HepG2 (cell line): ENCODE measurements around the gene DAAM2. TPM values are rescaled to one million over a fixed set of nuclear protein-coding genes. Genes with fewer than 3 reads are reported as not detected.

ENCODE experiments used
- ATAC-seq: fragments of 200-7000 bp; cut with Tn5 transposase; 3 replicates; pipeline ENCODE4 v1.9.1; 2020; ENCODE audit warnings: mild to moderate bottlenecking, moderate library complexity
- BruUV-seq: library from RNA; stranded (reverse); fragments of 400-500 nt; replicated peaks from 2 replicates; lab custom pipeline; 2021; lab: Mats Ljungman, UMichigan
- CTCF ChIA-PET: fragments of 300-600 bp; formaldehyde crosslinking; extraction: SDS; loops from one replicate; lab custom pipeline; 2021; ENCODE audit warnings: low total read pairs, inconsistent platforms, low intra/inter-chr PET ratio; lab: Yijun Ruan, JAX
- POLR2A ChIA-PET: fragments of 350-600 bp; sonication (Branson Sonifier 250); formaldehyde crosslinking; loops from one replicate; lab custom pipeline; 2020; ENCODE audit warnings: antibody characterized with exemption, inconsistent platforms; lab: Yijun Ruan, JAX
- DNase-seq: peaks from one replicate; pipeline ENCODE4 v3.0.0-alpha.2; 2015; ENCODE audit warnings: low spot score
- FAIRE-seq: peaks from 3 replicates; lab custom pipeline; 2011; peaks lifted over from hg19 to GRCh38; lab: Jason Lieb, UNC
- H2AFZ ChIP-seq: one replicate; pipeline ENCODE4 v1.6.1; 2011; ENCODE audit warnings: low read length, inconsistent platforms
- H3K27ac ChIP-seq: fragments of 300-600 bp; 3 replicates; pipeline ENCODE4 v1.8.0; 2011; ENCODE audit warnings: mixed run types, mild to moderate bottlenecking, mixed read lengths, low read length, inconsistent platforms; ENCODE audit not compliant: insufficient read depth; ENCODE audit errors: extremely low read length
- H3K27me3 ChIP-seq, 2 experiments: fragments of 200-600 bp in 1 of 2; 2 replicates in 1 of 2; 3 replicates in 1 of 2; pipeline versions ENCODE4 v1.6.0 to v1.8.0; 2011; ENCODE audit warnings: low read length in 2 of 2, mild to moderate bottlenecking in 2 of 2, moderate library complexity in 2 of 2, inconsistent platforms in 1 of 2; ENCODE audit not compliant: insufficient read depth in 2 of 2, control insufficient read depth in 1 of 2
- H3K36me3 ChIP-seq, 2 experiments: fragments of 200-600 bp in 1 of 2; replicated peaks in 1 of 2; 2 replicates in 1 of 2; 3 replicates in 1 of 2; pipeline versions ENCODE4 v1.5.1 to v1.8.0; 2011; ENCODE audit warnings: low read length in 2 of 2, inconsistent platforms in 1 of 2; ENCODE audit not compliant: insufficient read depth in 2 of 2, control insufficient read depth in 1 of 2
- H3K4me1 ChIP-seq: 2 replicates; pipeline ENCODE4 v1.5.1; 2012; ENCODE audit warnings: low read length, inconsistent platforms; ENCODE audit not compliant: insufficient read depth
- H3K4me2 ChIP-seq: 2 replicates; pipeline ENCODE4 v1.6.0; 2011; ENCODE audit warnings: low read depth, low read length, inconsistent platforms
- H3K4me3 ChIP-seq, 3 experiments: fragments of 200-600 bp in 1 of 3; sonication (generic), shearing (Covaris generic) in 1 of 3; replicated peaks in 1 of 3; 2 replicates each; pipeline ENCODE4 v1.5.1; 2011 to 2016; ENCODE audit warnings: low read length in 3 of 3, inconsistent platforms in 2 of 3, low read depth in 2 of 3, mild to moderate bottlenecking in 2 of 3, control low read depth in 1 of 3, mixed read lengths in 1 of 3; ENCODE audit not compliant: insufficient read depth in 1 of 3
- H3K79me2 ChIP-seq: one replicate; pipeline ENCODE4 v1.6.1; 2011; ENCODE audit warnings: low read length, inconsistent platforms; ENCODE audit not compliant: insufficient read depth
- H3K9ac ChIP-seq: 2 replicates; pipeline ENCODE4 v1.6.0; 2011; ENCODE audit warnings: mild to moderate bottlenecking, low read depth, low read length, inconsistent platforms; ENCODE audit not compliant: insufficient read depth
- H3K9me3 ChIP-seq: 2 replicates; pipeline ENCODE4 v1.5.1; 2012; ENCODE audit warnings: mild to moderate bottlenecking, low read length
- H4K20me1 ChIP-seq: 2 replicates; pipeline ENCODE4 v1.6.0; 2011; ENCODE audit warnings: inconsistent platforms, mild to moderate bottlenecking, low read length, moderate library complexity; ENCODE audit not compliant: insufficient read depth
- BORCS8-MEF2B ChIP-seq: sonication (generic); formaldehyde crosslinking; IDR thresholded peaks from 2 replicates; pipeline ENCODE4 v1.8.0; 2022; ENCODE audit warnings: mild to moderate bottlenecking, missing genetic modification reagents
- MEF2D ChIP-seq: sonication (generic); formaldehyde crosslinking; IDR thresholded peaks from 2 replicates; pipeline ENCODE4 v1.5.1; 2020; ENCODE audit warnings: mild to moderate bottlenecking, missing genetic modification reagents
- STAT6 ChIP-seq: sonication (generic); formaldehyde crosslinking; IDR thresholded peaks from 2 replicates; pipeline ENCODE4 v1.4.0; 2020; ENCODE audit warnings: missing genetic modification reagents, mild to moderate bottlenecking, borderline replicate concordance
- TARDBP ChIP-seq: sonication (generic); formaldehyde crosslinking; IDR thresholded peaks from 2 replicates; pipeline ENCODE4 v1.8.0; 2022; ENCODE audit warnings: mild to moderate bottlenecking, missing genetic modification reagents
- ZBTB40 ChIP-seq, 2 experiments: fragments of 450-650 bp in 1 of 2; sonication (generic) in 1 of 2; formaldehyde crosslinking in 1 of 2; IDR thresholded peaks; 2 replicates each; pipeline versions ENCODE4 v1.6.1 to v1.8.0; 2016 to 2022; ENCODE audit warnings: antibody characterized with exemption in 1 of 2, mild to moderate bottlenecking in 1 of 2, missing genetic modification reagents in 1 of 2
- ZFY ChIP-seq: sonication (generic); formaldehyde crosslinking; IDR thresholded peaks from 2 replicates; pipeline ENCODE4 v1.4.0; 2020; ENCODE audit warnings: missing genetic modification reagents
- ZNF205 ChIP-seq: IDR thresholded peaks from 2 replicates; pipeline ENCODE4 v1.6.1; 2018; ENCODE audit warnings: missing biosample characterization, missing genetic modification reagents
- ZNF691 ChIP-seq: sonication (generic); formaldehyde crosslinking; IDR thresholded peaks from 2 replicates; pipeline ENCODE4 v1.4.0; 2020; ENCODE audit warnings: missing genetic modification reagents, low read depth, mild to moderate bottlenecking, borderline replicate concordance
- WGBS: methylation state at CpG from one replicate; pipeline ENCODE4 v1.1.6; 2017; ENCODE audit warnings: low lambda C conversion rate; 5-methylcytosine and 5-hydroxymethylcytosine counted together
- in situ Hi-C: cut with HindIII; loops from 2 replicates; pipeline ENCODE4 v1.10.0; 2017; ENCODE audit warnings: low pct_unique_long_range_greater_than_20kb; ENCODE audit not compliant: extremely low pct_ligation_motif_present
- intact Hi-C: fragments of 100-400 bp; cut with micrococcal nuclease; formaldehyde crosslinking; loops from one replicate; pipeline ENCODE4 v1.10.0; 2022; ENCODE audit not compliant: unreplicated experiment
- polyA plus RNA-seq, 8 experiments: library from polyadenylated mRNA; depleted of rRNA in 3 of 8; stranded (reverse) in 7 of 8; unstranded in 1 of 8; fragments of >200 nt; fragmentation: Illumina TruSeq in 4 of 8; extraction: Trizol in 4 of 8; gene quantifications; 2 replicates each; pipeline versions ENCODE4 v1.2.1 to v1.2.3, GENCODE V29; 2011 to 2016; ENCODE audit warnings: low read depth in 4 of 8, missing spikeins in 1 of 8, mixed read lengths in 1 of 8; ENCODE audit not compliant: insufficient read depth in 1 of 8
- total RNA-seq, 5 experiments: library from RNA; depleted of rRNA; stranded (reverse); fragments of >200 nt; fragmentation: Illumina TruSeq; extraction: Trizol; gene quantifications; 2 replicates each; pipeline ENCODE4 v1.2.3, GENCODE V29; 2016; ENCODE audit warnings: low read depth in 1 of 5

DAAM2 gene
- total and polyA plus RNA-seq, 2 of the 13 experiments (the other 11 are each of a cell fraction or from before 2014, with no cell fraction given): 0.01 TPM; not detected in 1

GRCh38 chr6:39873439-39873838 lies 81.3 kb downstream of the DAAM2 start:
- 35% methylated on average over 3 of the region's 3 CpGs for WGBS
- ChIA-PET POLR2A (no interaction called here), CTCF (no interaction called here)
- BruUV-seq: no TSS peak
- no peak for ATAC-seq
- no peak for TF ChIP-seq ZNF205 (CRISPR knock-in tag)
- no peak for TF ChIP-seq TARDBP (CRISPR knock-in tag)
- no peak for TF ChIP-seq ZFY
- TF ChIP-seq MEF2D (CRISPR knock-in tag): no peak
- TF ChIP-seq BORCS8-MEF2B (CRISPR knock-in tag): no peak
- TF ChIP-seq ZNF691 (CRISPR knock-in tag): no peak
- no peak for TF ChIP-seq STAT6 (CRISPR knock-in tag)
- TF ChIP-seq ZBTB40 (IDR thresholded peaks at IDR 0.05): no peak
- TF ChIP-seq ZBTB40 (CRISPR knock-in tag; IDR thresholded peaks at IDR 0.05): no peak
- FAIRE-seq: no peak
- no peak overlapping the region for H3K27ac ChIP-seq
- H3K9me3 ChIP-seq: no peaks in the 10 kb centered on the region
- no peak overlapping the region for H2AFZ ChIP-seq
- H3K79me2 ChIP-seq: no peaks in the 10 kb centered on the region
- no peak overlapping the region for H3K4me3 ChIP-seq
- no peak overlapping the region for H3K4me2 ChIP-seq
- no peak for DNase-seq
- H3K4me1 ChIP-seq: no peaks in the 10 kb centered on the region
- H3K36me3 ChIP-seq: no peaks in the 10 kb centered on the region
- H3K27me3 ChIP-seq: no peaks in the 10 kb centered on the region; a peak in 1 of 5 replicates
- intact Hi-C loops: no loop called here
- no peak overlapping the region for H3K9ac ChIP-seq
- no peaks in the 10 kb centered on the region for H4K20me1 ChIP-seq
- in situ Hi-C loops: no loop called here
